ENCODE results near the gene SLC9B1. TPM values are rescaled to one million over a fixed set of nuclear protein-coding genes. Genes with fewer than 3 reads are reported as not detected.
A peak's percentile ranks its signal among the peaks of the same experiment; 100 is the strongest.
"Not testable (repeated sequence)": the region's sequence is repeated elsewhere in the genome, so short reads cannot be mapped to it uniquely, and the experiment has no call there.

SLC9B1 gene
- total and polyA plus RNA-seq, 8 donors = 0.23 to 1.0 (median 0.44) TPM

DNA sequence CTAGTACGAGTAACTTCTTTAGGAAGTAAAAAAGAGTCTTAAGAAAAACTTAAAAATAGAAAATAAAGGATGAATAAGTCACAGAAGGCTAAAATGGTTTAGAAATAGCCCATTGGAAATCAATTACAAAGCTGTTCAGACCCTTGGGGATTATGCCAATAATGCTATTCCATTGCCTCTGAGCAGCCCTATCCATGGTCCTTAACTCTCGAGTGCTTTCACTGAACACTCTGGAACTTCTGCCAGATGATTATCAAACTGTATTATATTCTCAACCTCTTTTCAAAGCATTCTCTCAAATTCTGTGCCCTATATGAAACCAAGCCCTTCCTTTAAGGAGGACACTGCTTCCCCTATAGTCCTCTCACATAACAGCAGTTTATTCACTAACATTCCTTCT lies 17.0 kb downstream of the SLC9B1 start:
- 79 to 84% methylated on average over 2 of the region's 2 CpGs for WGBS, 2 donors
- Histone ChIP-seq H3K27ac (no peak overlapping the region), H3K9me3 (no peaks in the 10 kb centered on the region), H3K4me3 (no peak overlapping the region), H3K27me3 (no peaks in the 10 kb centered on the region), H3K4me1 (no peaks in the 10 kb centered on the region), H3K36me3 (no peaks in the 10 kb centered on the region)
- no peak for FAIRE-seq
- TF ChIP-seq CTCF (IDR thresholded peaks at IDR 0.05) = no peak
- no peak for DNase-seq
- ATAC-seq = no peak
- intact Hi-C loops (cut with DNase I) = loop anchor here in 2 of 3 donors (10.0 kb wide), 1 partner anchor 378 kb away; no protein-coding TSS in a partner anchor

GRCh38 chr4:102994803-102995202 lies 24.7 kb downstream of the SLC9B1 start:
- Histone ChIP-seq H3K36me3 (no peaks in the 10 kb centered on the region), H3K4me3 (no peak overlapping the region), H3K27ac (no peak overlapping the region), H3K4me1 (no peaks in the 10 kb centered on the region), H3K27me3 (no peaks in the 10 kb centered on the region), H3K9me3 (no peaks in the 10 kb centered on the region)
- ATAC-seq = no peak
- intact Hi-C loops (cut with DNase I) = no loop called here
- 79 to 83% methylated on average over 1 of the region's 1 CpG for WGBS, 2 donors
- TF ChIP-seq CTCF (IDR thresholded peaks at IDR 0.05) = no peak
- DNase-seq = no peak
- no peak for FAIRE-seq

DNA sequence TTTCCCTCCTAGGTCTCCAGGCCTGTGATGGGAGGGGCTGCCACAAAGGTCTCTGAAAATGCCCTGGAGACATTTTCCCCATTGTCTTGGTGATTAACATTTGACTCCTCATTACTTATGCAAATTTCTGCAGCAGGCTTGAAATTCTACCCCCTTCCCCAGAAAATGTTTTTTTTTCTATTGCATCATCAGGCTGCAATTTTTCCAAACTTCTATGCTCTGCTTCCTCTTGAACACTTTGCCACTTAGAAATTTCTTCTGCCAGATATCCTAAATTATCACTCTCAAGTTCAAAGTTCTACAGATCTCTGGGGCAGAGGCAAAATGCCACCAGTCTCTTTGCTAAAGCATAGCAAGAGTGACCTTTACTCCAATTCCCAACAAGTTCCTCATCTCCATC lies 25.5 kb downstream of the SLC9B1 start:
- H3K36me3 ChIP-seq; H3K9me3 ChIP-seq; H3K4me1 ChIP-seq; intact Hi-C loops (cut with DNase I); H3K4me3 ChIP-seq; DNase-seq; H3K27ac ChIP-seq; ATAC-seq; FAIRE-seq; H3K27me3 ChIP-seq: not testable (repeated sequence)

DNA sequence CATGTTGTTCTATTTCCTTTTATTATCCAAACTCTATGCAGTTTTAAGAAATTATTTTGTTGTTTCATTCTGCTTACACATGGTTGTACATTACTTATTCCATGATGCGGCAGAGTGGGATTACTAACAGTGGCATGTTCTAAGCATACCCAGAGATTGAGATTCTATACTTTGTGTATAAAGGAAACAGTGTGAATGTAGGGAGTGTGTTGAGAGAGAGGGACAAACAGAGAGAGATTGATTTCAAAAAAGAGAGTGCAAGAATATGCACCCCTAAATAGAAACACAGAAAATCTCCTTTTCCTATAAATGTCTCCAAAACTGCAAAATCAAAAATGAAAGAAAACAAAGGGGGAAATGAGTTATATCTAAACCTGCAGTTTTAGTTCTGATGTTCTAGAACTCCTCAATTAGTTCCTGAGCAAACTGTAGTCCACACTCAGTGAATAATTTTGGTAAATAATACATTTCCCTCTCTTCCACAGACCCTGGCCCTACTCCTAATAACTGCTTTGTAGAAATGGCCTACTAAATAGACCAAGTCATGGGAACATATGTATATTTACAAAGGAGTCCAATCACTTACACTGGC lies 31.0 kb downstream of the SLC9B1 start:
- no peaks in the 10 kb centered on the region for H3K4me1 ChIP-seq
- no peak for DNase-seq
- no peak for TF ChIP-seq CTCF (IDR thresholded peaks at IDR 0.05)
- no peak overlapping the region for H3K27ac ChIP-seq
- no peak overlapping the region for H3K4me3 ChIP-seq
- H3K9me3 ChIP-seq = no peaks in the 10 kb centered on the region
- H3K27me3 ChIP-seq = no peaks in the 10 kb centered on the region
- ATAC-seq = no peak
- 94 to 98% methylated on average over 1 of the region's 1 CpG for WGBS, 2 donors
- no peak for FAIRE-seq
- intact Hi-C loops (cut with DNase I) = no loop called here
- H3K36me3 ChIP-seq = no peaks in the 10 kb centered on the region

GRCh38 chr4:102981005-102981404 lies 38.5 kb downstream of the SLC9B1 start:
- Histone ChIP-seq H3K4me3 (no peak overlapping the region), H3K4me1 (no peaks in the 10 kb centered on the region), H3K36me3 (no peaks in the 10 kb centered on the region), H3K9me3 (no peaks in the 10 kb centered on the region), H3K27ac (no peak overlapping the region), H3K27me3 (no peaks in the 10 kb centered on the region)
- FAIRE-seq (no peak), DNase-seq (no peak), ATAC-seq (no peak)
- intact Hi-C loops (cut with DNase I) = no loop called here
- no peak for TF ChIP-seq CTCF (IDR thresholded peaks at IDR 0.05)
- WGBS, 2 donors = 90 to 95% methylated on average over 2 of the region's 2 CpGs

GRCh38 chr4:102961813-102962212 lies 57.7 kb downstream of the SLC9B1 start:
- H3K27me3 ChIP-seq; H3K36me3 ChIP-seq; H3K9me3 ChIP-seq; H3K4me1 ChIP-seq; ATAC-seq; intact Hi-C loops (cut with DNase I); FAIRE-seq; H3K27ac ChIP-seq; H3K4me3 ChIP-seq: not testable (repeated sequence)
- 86 to 91% methylated on average over 2 of the region's 2 CpGs for WGBS, 2 donors
- DNase-seq = peak in 1 of 6 donors; percentile 20
